Caco-2 (cell line): ENCODE measurements around the gene NAV3. TPM values are rescaled to one million over a fixed set of nuclear protein-coding genes. Genes with fewer than 3 reads are reported as not detected.

ENCODE experiments used
- BruUV-seq: library from RNA; stranded (reverse); fragments of 400-500 nt; replicated peaks from 2 replicates; lab custom pipeline; 2021; lab: Mats Ljungman, UMichigan
- CTCF ChIA-PET: fragments of 300-600 bp; sonication (Branson Sonifier 250); formaldehyde crosslinking; loops from one replicate; lab custom pipeline; 2022; ENCODE audit warnings: antibody characterized with exemption; lab: Charles Lee
- POLR2A ChIA-PET: fragments of 300-600 bp; sonication (Branson Sonifier 250); formaldehyde crosslinking; loops from one replicate; lab custom pipeline; 2022; ENCODE audit warnings: antibody characterized with exemption; lab: Charles Lee
- DNase-seq, 2 experiments: peaks; one replicate each; pipeline versions ENCODE4 v3.0.0 to v3.0.0-alpha.2; 2020 to 2022
- H3K27me3 ChIP-seq: replicated peaks from 2 replicates; pipeline ENCODE4 v1.6.0; 2011; ENCODE audit warnings: low read length; ENCODE audit not compliant: control insufficient read depth, insufficient read depth
- H3K36me3 ChIP-seq: 2 replicates; pipeline ENCODE4 v1.5.1; 2011; ENCODE audit warnings: low read length; ENCODE audit not compliant: control insufficient read depth, insufficient read depth
- H3K4me1 ChIP-seq: fragments of 250-450 bp; sonication (Bioruptor Pico); 2 replicates; pipeline ENCODE4 v1.5.1; 2020; ENCODE audit warnings: mild to moderate bottlenecking
- H3K4me3 ChIP-seq: 2 replicates; pipeline ENCODE4 v1.5.1; 2011; ENCODE audit warnings: low read depth, mild to moderate bottlenecking, control low read depth, low read length
- H3K9me3 ChIP-seq: fragments of 250-450 bp; sonication (Bioruptor Pico); 2 replicates; pipeline ENCODE4 v1.5.1; 2020; ENCODE audit warnings: mild to moderate bottlenecking, moderate library complexity
- H3K27ac Mint-ChIP-seq: one replicate; pipeline ENCODE4 v1.8.0; 2022; ENCODE audit warnings: mixed read lengths; ENCODE audit not compliant: unreplicated experiment
- H3K27me3 Mint-ChIP-seq: one replicate; pipeline ENCODE4 v1.8.0; 2022; ENCODE audit warnings: mixed read lengths; ENCODE audit not compliant: insufficient read depth, unreplicated experiment
- H3K36me3 Mint-ChIP-seq: one replicate; pipeline ENCODE4 v1.8.0; 2022; ENCODE audit warnings: mild to moderate bottlenecking, mixed read lengths; ENCODE audit not compliant: insufficient read depth, unreplicated experiment
- H3K4me1 Mint-ChIP-seq: one replicate; pipeline ENCODE4 v1.8.0; 2022; ENCODE audit warnings: low read depth, mixed read lengths; ENCODE audit not compliant: unreplicated experiment
- H3K4me3 Mint-ChIP-seq: one replicate; pipeline ENCODE4 v1.8.0; 2022; ENCODE audit warnings: mild to moderate bottlenecking, moderate library complexity, mixed read lengths; ENCODE audit not compliant: unreplicated experiment
- H3K9me3 Mint-ChIP-seq: one replicate; pipeline ENCODE4 v1.8.0; 2022; ENCODE audit warnings: mixed read lengths; ENCODE audit not compliant: unreplicated experiment
- CTCF ChIP-seq, 2 experiments: fragments of 200-600 bp in 1 of 2; IDR thresholded peaks; 1 replicate in 1 of 2; 2 replicates in 1 of 2; pipeline versions ENCODE4 v1.5.1 to v1.8.0; 2011 to 2022; ENCODE audit warnings: antibody characterized with exemption in 1 of 2, control low read depth in 1 of 2, inconsistent platforms in 1 of 2, low read depth in 1 of 2, low read length in 1 of 2, mild to moderate bottlenecking in 1 of 2, moderate library complexity in 1 of 2; ENCODE audit not compliant: insufficient read depth in 1 of 2, severe bottlenecking in 1 of 2, unreplicated experiment in 1 of 2
- intact Hi-C: fragments of 100-400 bp; cut with micrococcal nuclease; formaldehyde crosslinking; loops from one replicate; pipeline ENCODE4 v1.10.0; 2022; ENCODE audit not compliant: unreplicated experiment
- total RNA-seq: library from RNA; stranded (reverse); gene quantifications from 2 replicates; pipeline ENCODE4 v1.2.3, GENCODE V29; 2022

The NAV3 gene
- total RNA-seq, 1 experiment from 2014 or later, result 0.45 TPM

- H3K9me3 Mint-ChIP-seq, result no peaks in the 10 kb centered on the region
- no peaks in the 10 kb centered on the region for H3K27me3 Mint-ChIP-seq
- BruUV-seq, result no TSS peak
- CTCF ChIA-PET, result no interaction called here
- H3K27ac Mint-ChIP-seq, result no peak overlapping the region
- POLR2A ChIA-PET, result no interaction called here
- Histone ChIP-seq H3K4me3 (no peak overlapping the region), H3K4me1 (no peaks in the 10 kb centered on the region), H3K27me3 (no peaks in the 10 kb centered on the region), H3K9me3 (no peaks in the 10 kb centered on the region), H3K36me3 (no peaks in the 10 kb centered on the region)
- no peak for TF ChIP-seq CTCF (IDR thresholded peaks at IDR 0.05; ENCODE audit: insufficient read depth in 1 of 2, low read depth in 1 of 2, low read length in 1 of 2, severe bottlenecking in 1 of 2, unreplicated experiment in 1 of 2)
- no peaks in the 10 kb centered on the region for H3K4me1 Mint-ChIP-seq
- H3K36me3 Mint-ChIP-seq, result no peaks in the 10 kb centered on the region
- DNase-seq, result no peak
- no peak overlapping the region for H3K4me3 Mint-ChIP-seq
- intact Hi-C loops, result no loop called here
Observed at GRCh38 chr12:78156751-78157150, 326.1 kb downstream of the NAV3 start.

- no peak for TF ChIP-seq CTCF (IDR thresholded peaks at IDR 0.05; ENCODE audit: insufficient read depth in 1 of 2, low read depth in 1 of 2, low read length in 1 of 2, severe bottlenecking in 1 of 2, unreplicated experiment in 1 of 2)
- Mint-ChIP-seq H3K9me3 (no peaks in the 10 kb centered on the region), H3K36me3 (no peaks in the 10 kb centered on the region), H3K4me3 (no peak overlapping the region), H3K27me3 (no peaks in the 10 kb centered on the region), H3K27ac (no peak overlapping the region), H3K4me1 (no peaks in the 10 kb centered on the region)
- ChIA-PET POLR2A (no interaction called here), CTCF (interaction anchor here (1.1 kb wide), 1 partner anchor 11 kb away, joined by 3 read pairs; no protein-coding TSS in a partner anchor)
- no peak for DNase-seq
- no peaks in the 10 kb centered on the region for H3K27me3 ChIP-seq
- H3K36me3 ChIP-seq, result no peaks in the 10 kb centered on the region
- H3K9me3 ChIP-seq, result no peaks in the 10 kb centered on the region
- H3K4me3 ChIP-seq, result no peak overlapping the region
- no peaks in the 10 kb centered on the region for H3K4me1 ChIP-seq
- no TSS peak for BruUV-seq
- intact Hi-C loops, result no loop called here
Observed at GRCh38 chr12:78157199-78157598, 326.5 kb downstream of the NAV3 start.

- no peaks in the 10 kb centered on the region for H3K9me3 ChIP-seq
- H3K27me3 ChIP-seq, result no peaks in the 10 kb centered on the region
- Mint-ChIP-seq H3K4me1 (no peaks in the 10 kb centered on the region), H3K27ac (no peak overlapping the region), H3K36me3 (no peaks in the 10 kb centered on the region), H3K9me3 (no peaks in the 10 kb centered on the region), H3K4me3 (no peak overlapping the region), H3K27me3 (no peaks in the 10 kb centered on the region)
- no peak overlapping the region for H3K4me3 ChIP-seq
- POLR2A ChIA-PET, result no interaction called here
- DNase-seq, result no peak
- CTCF ChIA-PET, result no interaction called here
- intact Hi-C loops, result no loop called here
- H3K36me3 ChIP-seq, result no peaks in the 10 kb centered on the region
- no peaks in the 10 kb centered on the region for H3K4me1 ChIP-seq
- TF ChIP-seq CTCF (IDR thresholded peaks at IDR 0.05; ENCODE audit: insufficient read depth in 1 of 2, low read depth in 1 of 2, low read length in 1 of 2, severe bottlenecking in 1 of 2, unreplicated experiment in 1 of 2), result no peak
- no TSS peak for BruUV-seq
Observed at GRCh38 chr12:78164154-78164553, 333.5 kb downstream of the NAV3 start.
